IMR-90 (cell line): ENCODE measurements around the gene JMJD8. TPM values are rescaled to one million over a fixed set of nuclear protein-coding genes. Genes with fewer than 3 reads are reported as not detected.

Experiments
- CTCF ChIP-seq: conservative IDR thresholded peaks from 2 replicates; pipeline ENCODE4 v1.5.1; 2012; ENCODE audit warnings: mild to moderate bottlenecking, low read depth, low read length, improper control_type of control experiment
- MXI1 ChIP-seq: IDR thresholded peaks from 2 replicates; pipeline ENCODE4 v1.6.1; 2012; ENCODE audit warnings: low read depth, mild to moderate bottlenecking, low read length, moderate library complexity, borderline replicate concordance
- RCOR1 ChIP-seq: IDR thresholded peaks from 2 replicates; pipeline ENCODE4 v1.6.1; 2012; ENCODE audit warnings: mild to moderate bottlenecking, low read length, improper control_type of control experiment; ENCODE audit not compliant: insufficient replicate concordance
- RFX5 ChIP-seq: IDR thresholded peaks from 2 replicates; pipeline ENCODE4 v1.8.0; 2012; ENCODE audit warnings: low read depth, mild to moderate bottlenecking, low read length, moderate library complexity
- SMC3 ChIP-seq: fragments of 150-350 bp; IDR thresholded peaks from 2 replicates; pipeline ENCODE4 v1.6.1; 2016; ENCODE audit warnings: low read depth, mild to moderate bottlenecking, antibody characterized with exemption, low read length, moderate library complexity
- polyA plus RNA-seq, 3 experiments: library from polyadenylated mRNA; depleted of rRNA; stranded (reverse); fragments of >200 nt; gene quantifications; 2 replicates each; pipeline ENCODE4 v1.2.3, GENCODE V29; 2012; ENCODE audit warnings: low replicate concordance in 1 of 3
- total RNA-seq: library from RNA; depleted of rRNA; stranded (reverse); fragments of >200 nt; gene quantifications from 2 replicates; pipeline ENCODE4 v1.2.3, GENCODE V29; 2012

The JMJD8 gene
- total and polyA plus RNA-seq, 2 of the 4 experiments (the other 2 are of a cell fraction): 17.7 to 62.5 TPM

GRCh38 chr16:667113-667779 is 16.9 kb downstream of the JMJD8 start (continued):
- TF ChIP-seq MXI1 (no peak), RFX5 (no peak), RCOR1 (no peak), CTCF (no peak), SMC3 (no peak)
